Limb (tissue), 2 donors: ENCODE data around the gene PATE2.

ENCODE experiments used
- DNase-seq, 2 donors: peaks; one replicate each; pipeline ENCODE4 v3.0.0-alpha.2; 2016; ENCODE audit errors: extremely low spot score in 2 of 2

PATE2 gene

DNA sequence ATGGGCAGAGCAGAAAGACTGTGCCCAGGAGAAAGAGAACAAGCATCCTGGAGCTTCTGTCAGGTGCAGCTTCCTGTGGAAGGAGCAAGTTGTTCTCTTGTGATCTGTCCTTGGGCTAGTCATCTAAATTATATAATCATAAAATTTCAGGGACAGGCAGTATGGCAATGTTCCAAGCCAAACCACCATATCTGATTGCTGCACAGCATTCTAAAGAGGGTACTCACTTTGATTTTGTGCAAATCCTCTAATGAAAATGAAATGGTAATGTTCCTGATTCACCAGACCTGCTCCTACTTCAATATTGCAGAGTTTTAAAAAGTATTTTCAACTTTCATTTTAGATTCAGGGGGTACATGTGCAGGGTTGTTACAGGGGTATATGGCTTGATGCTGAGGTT, at the start of gene PATE2:
TSS of gene PATE2 (minus strand) at position 101 of the 400 bp plus-strand sequence. CDS start at position 46, 55 bp downstream.
- no peak for DNase-seq

DNA sequence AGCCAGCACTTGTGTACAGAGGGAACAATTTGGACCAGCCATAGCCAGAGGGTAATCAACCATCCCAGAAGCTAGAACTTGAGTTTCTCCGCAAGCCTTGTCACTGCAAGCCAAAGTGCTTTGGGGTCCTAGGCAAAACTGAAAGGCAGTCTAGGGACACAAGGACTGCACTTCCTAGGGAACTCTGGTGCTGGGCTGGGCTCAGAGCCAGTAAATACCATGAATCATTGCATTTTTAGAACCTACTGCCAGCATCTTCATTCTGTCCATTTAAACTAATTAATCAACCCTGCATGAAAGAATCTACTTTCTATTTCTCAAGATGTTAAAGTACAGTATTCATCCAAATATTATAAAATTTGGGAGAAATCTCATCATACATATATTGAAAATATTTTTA, 29.3 kb upstream of the PATE2 start:
- no peak for DNase-seq

DNA sequence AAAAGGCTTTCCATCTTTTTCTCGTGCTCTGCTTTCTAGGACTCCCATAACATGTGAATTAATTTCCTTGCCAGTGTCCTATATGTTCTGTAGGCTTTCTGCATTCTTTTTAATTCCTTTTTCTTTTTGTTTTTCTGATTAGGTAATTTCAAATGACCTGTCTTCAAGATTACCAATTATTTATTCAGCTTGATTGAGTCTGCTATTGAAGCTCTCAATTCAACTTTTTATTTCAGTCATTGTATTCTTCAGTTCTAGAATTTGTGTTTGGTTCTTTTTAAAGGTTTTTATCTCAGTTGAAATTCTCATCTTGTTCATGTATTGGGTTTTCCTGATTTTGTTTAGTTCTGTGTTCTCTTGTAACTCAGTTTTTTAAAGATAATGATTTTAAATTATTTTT, 23.8 kb upstream of the PATE2 start:
- DNase-seq, result no peak

DNA sequence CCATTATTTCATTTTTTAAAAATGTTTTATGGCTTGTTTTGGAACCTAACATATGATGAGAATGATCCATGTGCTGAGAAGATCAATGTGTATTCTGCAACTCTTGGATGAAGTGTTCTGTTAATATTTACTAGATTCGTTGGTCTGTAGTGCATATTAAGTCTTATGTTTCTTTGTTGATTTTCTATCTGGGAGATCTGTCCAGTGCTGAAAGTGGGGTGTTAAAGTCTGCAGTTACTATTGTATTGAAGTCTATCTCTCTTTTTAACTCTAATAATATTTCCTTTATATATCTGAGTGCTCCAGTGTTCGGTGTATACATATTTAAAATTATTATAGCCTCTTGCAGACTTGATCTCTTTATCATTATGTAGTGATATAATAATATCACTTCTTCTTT, 21.2 kb upstream of the PATE2 start:
- DNase-seq, result no peak

DNA sequence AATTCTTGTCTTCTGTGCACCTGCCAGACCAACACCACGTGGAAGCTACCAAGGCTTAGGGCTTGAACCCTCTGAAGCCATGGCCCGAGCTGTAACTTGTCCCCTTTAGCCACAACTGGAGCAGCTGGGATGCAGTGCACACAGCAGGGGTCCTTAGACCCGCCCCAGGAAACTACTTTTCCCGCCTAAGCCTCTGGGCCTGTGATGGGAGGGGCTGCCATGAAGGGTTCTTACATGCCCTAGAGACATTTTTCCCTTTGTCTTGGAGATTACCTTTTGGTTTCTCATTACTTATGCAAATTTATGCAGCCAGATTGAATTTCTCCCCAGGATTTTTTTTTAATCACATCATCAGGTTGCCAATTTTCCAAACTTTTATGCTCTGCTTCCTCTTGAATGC, 19.0 kb upstream of the PATE2 start:
- DNase-seq, result no peak

DNA sequence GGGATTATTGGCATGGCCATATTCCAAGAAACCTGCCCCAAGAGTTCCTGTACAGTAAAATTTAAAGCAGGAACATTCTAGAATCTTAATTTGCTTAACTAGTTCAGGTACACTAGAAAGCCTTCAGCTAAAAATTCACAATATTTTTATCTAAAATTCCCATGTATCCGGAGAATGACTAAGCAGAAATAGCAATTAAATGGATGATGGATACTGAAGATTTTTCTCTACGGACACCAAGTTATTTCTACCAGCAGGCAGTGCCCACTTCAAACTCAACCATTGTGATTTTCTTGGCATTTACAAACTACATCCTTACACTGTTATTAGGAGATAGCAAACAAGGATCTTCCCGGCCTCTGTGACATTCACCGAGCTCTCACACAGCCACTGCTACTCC, 12.2 kb upstream of the PATE2 start:
- no peak for DNase-seq

DNA sequence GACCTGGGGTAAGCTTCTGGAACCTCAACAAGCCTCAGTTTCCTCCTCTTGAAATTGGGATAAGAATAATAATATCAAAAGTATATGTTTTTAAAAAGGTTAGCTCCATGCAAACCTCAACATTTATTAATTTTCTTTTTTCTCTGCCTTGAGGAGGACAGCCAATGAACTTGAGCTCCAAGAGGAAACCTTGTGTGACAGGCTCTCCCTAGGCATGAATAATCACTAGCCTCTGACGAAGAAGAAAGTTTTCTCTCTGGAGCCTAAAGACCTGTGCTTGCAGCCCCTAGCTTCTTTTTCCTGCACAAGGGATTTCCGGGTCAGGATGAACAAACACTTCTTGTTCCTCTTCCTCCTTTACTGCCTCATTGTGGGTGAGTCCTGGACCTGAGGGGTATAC, 9.2 kb upstream of the PATE2 start, which contains the start of gene PATE3:
TSS of gene PATE3 (plus strand) at position 301 of the 400 bp plus-strand sequence. CDS start at position 326, 25 bp downstream.
- no peak for DNase-seq

DNA sequence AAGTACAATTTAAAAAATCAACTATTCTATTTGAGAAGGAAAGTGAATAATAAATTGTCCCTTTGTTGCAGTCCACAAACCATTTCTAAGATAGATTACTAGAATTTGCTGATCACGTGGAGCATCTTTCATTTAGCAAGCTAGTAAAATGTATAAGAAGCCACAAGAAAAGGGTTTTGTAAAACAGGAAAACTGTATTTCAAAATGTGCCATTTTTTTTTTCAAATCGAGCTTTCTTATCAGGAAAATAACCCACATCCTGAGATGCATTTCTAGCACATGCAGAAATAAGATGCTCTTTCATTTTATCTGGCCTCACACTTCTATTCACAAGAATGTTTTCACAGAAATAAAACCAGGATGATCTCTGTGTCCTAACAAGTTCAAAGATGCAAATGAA, 6.0 kb upstream of the PATE2 start:
- no peak for DNase-seq

DNA sequence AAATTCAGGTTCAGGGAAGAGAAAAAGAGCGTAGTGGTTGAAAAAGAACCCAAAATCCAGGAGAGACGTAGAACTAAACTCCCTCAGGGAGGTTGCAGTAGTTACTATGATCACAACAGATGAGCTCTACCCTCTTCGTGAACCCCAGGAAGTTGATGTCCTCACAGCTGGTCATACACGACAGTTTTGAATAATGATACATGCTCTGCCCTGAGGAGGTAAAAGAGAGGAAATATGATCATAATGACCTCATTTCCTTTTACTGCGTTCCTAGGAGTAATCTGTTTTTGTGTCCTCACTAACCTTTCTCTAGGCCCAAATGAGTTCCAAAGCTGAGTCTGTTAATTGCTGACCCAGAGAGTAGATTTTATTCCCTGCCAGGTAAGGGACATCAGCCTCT, 1.3 kb downstream of the PATE2 start:
- no peak for DNase-seq

DNA sequence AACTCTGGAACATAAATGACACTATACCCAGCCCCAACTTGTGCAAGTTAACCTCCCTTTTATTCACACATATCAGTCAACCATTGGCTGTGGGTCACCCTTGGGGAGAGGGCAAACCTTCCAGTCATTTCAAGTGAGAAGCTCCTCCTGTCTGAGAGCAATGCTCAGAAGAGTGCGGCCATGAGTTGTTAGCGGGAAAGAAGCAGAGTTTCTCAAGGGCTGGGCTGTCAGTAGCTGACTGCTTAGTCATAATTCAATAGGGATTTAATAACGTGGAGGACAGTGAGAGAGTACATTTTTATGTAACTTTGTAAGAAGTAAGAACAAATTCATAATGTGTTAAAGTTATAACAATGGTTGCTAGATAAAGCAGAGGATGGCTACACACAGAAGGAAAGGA, 5.1 kb downstream of the PATE2 start:
- no peak for DNase-seq

DNA sequence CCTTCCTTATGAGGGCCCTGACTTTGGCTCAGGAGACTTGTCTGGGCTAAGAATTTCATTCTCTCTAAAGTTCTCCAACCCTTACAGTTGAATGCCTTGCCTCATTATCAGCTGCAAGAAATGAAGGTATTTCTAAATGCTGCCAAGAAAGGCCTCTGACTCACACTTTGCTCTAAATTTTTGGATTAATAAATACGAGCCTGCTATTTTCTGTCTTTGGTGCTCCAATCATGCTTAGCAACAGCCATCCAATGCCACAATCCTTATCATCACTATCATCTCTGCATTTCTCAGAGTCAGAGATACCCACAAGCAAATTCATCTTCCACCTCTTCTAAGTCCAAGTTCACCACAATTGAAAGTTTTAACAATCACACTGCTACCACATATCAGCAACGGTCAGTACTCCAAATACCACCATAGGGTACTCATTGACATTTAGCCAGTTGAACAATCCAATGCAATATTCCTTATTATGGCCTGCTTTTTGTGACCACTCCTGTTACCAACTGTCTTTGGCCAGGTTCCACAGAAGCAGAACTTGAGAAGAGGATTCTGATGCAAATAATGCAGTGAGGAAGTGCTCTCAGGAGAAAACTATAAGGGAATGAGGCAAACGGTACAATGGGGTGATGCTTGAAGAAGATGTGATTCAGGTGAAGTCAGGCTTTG, 5.7 kb downstream of the PATE2 start:
- DNase-seq, result no peak

DNA sequence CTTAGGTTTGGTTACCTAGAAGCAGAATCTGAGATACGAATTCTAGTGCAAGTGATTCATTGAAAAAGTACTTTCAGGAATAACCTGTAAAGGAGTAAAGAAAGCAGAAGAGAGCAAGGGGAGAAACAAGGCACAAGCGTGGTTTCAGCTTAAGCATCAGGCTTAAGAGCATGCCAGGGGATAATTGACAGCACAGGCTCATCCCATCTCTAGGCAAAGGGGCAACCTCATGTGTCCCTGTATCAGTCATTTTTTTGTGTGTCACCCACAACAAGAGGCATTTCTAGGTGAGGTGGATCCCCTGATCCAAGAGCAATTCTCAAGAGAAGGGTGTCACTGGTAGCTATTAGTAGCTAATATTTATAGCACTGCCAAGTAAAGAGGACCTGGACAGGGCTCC, 8.0 kb downstream of the PATE2 start:
- DNase-seq, result no peak

DNA sequence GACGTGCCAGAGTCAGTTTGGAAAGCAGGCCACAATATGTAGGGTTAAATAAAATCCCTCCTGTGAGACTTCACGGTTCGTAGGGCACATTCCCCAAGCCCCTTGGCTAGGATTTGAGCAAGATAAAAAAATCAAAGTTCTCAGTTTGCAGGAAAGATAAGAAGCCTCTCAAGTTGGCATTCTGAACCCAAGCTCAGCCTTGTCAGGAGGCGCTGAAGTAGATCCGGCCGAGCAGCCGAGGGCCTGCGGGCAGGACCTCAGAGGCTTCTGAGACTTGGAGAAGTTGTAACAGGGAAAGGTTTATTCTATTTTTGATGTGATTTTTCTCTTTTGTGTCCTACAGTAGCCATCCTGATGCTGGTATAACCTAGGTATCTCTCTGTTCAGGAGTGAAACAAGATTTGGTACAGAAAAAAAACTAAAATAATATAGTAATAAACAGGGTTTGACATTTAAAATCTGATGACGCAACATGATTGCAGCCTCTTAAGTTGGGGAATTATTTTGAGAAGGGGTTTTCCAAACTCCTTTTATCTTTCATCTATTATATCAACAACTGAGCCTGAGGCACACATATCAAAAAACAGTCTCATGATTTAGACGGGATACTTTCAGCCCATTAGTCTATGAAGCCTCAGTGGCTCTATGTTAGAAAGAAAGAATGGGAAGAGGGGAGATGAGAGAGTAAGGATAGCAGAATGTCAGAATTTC, 10.1 kb downstream of the PATE2 start:
- DNase-seq, result no peak

DNA sequence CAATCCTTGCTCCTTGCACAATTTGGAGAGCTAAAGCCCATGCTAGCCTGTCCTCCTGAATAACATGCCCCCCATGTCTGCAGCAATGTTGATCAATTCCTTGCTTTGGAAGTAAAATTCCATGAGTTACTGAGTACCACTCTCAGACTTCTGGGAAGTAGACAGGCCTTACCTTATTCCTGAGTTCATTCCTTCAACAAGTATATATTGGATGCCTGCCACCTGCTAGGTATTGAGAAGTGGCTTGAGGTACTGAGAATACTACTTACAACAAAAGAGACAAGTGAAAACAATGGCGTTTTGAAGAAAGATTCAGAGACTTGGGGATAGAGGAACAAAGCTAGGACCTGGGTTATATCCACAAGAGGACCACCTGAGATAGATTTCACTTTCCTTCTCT, 12.4 kb downstream of the PATE2 start:
- no peak for DNase-seq

DNA sequence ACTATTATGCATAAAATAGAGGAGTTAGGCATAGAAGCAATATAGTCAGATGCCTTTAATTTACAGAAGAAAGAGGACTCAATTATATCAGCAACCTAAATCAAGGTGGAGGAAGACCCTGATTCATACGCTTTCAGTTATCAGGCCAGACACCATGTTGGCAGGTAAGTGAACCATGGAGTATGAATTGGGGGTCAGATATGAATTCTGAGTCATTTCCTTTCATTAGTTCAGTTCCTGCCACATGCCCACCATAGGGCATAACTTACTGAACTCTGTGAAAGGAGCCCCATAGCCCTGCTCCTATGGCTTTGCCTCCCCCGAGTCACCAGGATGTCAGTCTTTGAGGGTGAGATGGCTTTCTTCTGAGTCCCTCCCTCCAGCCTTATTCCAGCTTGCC, 15.1 kb downstream of the PATE2 start:
- no peak for DNase-seq

DNA sequence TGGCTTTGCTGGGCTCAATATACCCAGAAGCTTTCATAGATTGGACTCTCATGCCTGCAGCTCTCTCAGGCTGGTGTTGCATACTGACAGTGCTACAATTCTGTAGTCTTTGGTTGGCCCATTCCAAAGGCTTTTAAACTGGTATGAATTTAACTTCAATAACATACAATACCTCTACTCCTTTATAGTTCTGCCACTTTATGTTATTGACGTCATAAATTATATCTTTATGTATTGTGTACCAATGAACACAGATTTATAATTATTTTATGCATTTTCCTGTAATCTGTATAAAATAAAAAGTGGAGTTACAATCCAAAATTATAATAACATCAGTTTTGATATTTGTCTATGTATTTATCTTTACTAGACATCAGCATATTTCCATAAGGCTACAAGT, 16.2 kb downstream of the PATE2 start:
- DNase-seq, result no peak

DNA sequence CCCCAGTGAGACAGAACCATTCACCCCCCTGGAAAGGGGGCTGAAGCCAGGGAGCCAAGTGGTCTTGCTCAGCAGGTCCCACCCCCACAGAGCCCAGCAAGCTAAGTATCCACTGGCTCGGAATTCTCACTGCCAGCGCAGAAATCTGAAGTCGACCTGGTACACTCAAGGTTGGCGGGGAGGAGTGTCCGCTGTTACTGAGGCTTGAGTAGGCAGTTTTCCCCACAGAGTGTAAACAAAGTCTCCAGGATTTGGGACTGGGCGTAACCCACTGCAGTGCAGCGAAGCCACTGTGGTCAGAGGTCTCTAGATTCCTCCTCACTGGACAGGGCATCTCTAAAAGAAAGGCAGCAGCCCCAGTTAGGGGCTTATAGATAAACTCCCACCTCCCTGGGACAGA, 22.6 kb downstream of the PATE2 start:
- no peak for DNase-seq

DNA sequence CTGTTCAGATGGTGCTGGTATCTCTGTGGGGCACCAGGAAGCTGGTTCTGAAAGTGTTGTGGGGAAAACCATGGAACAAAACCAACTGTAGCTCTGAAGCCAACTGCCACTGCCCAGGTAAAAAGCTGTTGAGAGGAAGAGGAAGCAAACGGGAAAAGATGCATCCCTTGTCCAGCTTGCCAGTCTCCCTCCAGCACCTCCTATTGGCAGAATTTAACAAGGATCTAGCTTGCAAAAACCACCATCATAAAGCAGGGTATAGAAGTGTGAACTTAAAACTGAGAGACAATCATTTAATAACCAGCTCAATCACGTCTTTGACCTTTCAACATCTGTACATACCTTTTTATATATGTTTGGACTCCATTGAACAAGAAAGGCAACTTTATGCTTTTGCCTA, 28.0 kb downstream of the PATE2 start:
- no peak for DNase-seq

DNA sequence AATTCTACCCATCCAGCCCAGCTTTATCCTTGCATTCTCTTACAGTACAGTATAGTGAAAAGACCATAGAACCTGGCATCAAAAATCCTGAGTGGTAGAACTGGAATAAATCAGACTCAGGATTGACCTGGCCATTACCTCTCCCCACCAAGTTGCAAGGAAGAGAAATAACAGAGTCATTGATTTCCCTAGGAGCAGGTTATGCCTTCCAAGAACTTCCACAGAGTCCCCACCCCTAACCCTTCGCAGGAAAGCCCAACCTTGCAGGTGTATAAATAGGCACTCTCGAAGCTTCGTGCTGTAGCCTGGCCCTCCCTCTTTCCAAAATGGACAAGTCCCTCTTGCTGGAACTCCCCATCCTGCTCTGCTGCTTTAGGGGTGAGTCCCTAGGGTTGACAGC, 32.6 kb downstream of the PATE2 start, which contains the start of gene PATE1:
TSS of gene PATE1 (plus strand) at position 301 of the 400 bp plus-strand sequence. CDS start at position 327, 26 bp downstream.
- DNase-seq, result no peak

DNA sequence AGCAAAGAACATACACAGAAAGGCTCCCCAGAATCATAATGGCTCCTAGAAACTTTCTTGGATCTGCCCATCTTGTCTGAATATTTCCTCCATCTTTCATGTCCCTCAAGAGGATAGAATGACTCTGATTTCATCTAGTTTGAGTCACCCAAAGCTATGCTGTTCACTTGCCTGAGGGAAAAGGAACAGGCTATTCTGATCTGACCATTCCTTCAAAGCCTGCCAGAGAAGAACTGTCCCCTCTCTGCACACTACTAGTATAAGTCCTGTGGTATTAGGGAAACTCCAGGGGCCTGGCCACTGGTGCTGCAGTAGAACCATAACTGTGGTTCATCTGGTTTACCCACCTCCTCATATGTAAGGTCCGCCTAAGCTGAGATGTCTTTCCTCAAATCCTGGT, 34.9 kb downstream of the PATE2 start:
- no peak for DNase-seq

DNA sequence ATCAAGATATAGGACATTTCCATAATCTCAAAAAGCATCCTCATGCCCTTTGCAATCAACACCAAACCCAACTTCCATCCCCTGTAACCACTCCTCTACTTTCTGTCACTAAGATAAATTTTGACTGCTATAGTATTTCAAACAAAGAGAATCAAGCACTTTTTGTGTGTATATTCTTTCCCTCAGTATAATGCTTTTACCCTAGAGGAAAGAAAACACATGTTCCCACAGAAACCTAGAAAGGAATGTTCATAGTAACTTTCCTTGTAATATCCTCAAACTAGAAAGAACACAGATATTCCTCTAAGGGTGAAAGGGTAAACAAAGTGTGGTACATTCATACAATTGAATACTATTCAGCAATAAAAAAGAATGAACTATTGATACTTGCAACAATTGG, 38.0 kb downstream of the PATE2 start:
- DNase-seq, result no peak

DNA sequence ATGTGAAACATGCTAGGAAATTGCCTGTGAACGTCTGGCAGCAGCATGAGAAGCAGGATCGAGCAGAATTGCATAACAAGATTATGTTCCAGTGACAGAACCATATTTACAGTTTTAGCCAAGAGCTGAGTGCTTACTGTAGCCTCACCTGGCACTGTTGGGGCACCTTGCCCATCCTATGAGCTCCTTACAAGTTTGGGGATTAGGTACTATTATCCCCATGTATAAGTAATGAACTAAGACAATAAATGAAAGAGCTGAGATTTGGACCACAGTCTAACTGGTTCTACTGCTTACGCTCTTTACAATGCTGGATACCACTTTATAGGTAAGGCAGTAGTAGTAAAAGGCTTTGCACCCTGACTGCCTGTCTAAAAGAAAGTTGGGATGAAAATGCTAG, 49.7 kb downstream of the PATE2 start:
- DNase-seq, result no peak
